Hepatocyte (in vitro differentiated cells): ENCODE measurements around the gene WFDC5.

ENCODE experiments used
- EZH2 ChIP-seq: fragments of 200-600 bp; sonication (generic); IDR thresholded peaks from 2 replicates; pipeline ENCODE4 v1.6.1; 2016; ENCODE audit warnings: antibody characterized with exemption, mild to moderate bottlenecking, borderline replicate concordance
- TF ChIP-seq, protein P1 (sequence below): fragments of 200-600 bp; sonication (generic); IDR thresholded peaks from 2 replicates; pipeline ENCODE4 v1.5.1; 2016; ENCODE audit warnings: antibody characterized with exemption, mild to moderate bottlenecking; ENCODE audit not compliant: poor library complexity

- TF ChIP-seq, protein P1, sequence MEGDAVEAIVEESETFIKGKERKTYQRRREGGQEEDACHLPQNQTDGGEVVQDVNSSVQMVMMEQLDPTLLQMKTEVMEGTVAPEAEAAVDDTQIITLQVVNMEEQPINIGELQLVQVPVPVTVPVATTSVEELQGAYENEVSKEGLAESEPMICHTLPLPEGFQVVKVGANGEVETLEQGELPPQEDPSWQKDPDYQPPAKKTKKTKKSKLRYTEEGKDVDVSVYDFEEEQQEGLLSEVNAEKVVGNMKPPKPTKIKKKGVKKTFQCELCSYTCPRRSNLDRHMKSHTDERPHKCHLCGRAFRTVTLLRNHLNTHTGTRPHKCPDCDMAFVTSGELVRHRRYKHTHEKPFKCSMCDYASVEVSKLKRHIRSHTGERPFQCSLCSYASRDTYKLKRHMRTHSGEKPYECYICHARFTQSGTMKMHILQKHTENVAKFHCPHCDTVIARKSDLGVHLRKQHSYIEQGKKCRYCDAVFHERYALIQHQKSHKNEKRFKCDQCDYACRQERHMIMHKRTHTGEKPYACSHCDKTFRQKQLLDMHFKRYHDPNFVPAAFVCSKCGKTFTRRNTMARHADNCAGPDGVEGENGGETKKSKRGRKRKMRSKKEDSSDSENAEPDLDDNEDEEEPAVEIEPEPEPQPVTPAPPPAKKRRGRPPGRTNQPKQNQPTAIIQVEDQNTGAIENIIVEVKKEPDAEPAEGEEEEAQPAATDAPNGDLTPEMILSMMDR: no peak
- TF ChIP-seq EZH2: no peak
Measured at GRCh38 chr20:45149062-45149461, 34.1 kb upstream of the WFDC5 start.
